Neural progenitor cell (in vitro differentiated cells): ENCODE data around the gene CDH23.

Experiments used
- EZH2 ChIP-seq: fragments of 200-600 bp; sonication (generic); IDR thresholded peaks from 2 replicates; pipeline ENCODE4 v1.6.1; 2017; ENCODE audit warnings: antibody characterized with exemption, mild to moderate bottlenecking, moderate library complexity
- EZH2phosphoT487 ChIP-seq: fragments of 200-600 bp; sonication (generic); IDR thresholded peaks from 2 replicates; pipeline ENCODE4 v1.6.1; 2017; ENCODE audit warnings: antibody characterized with exemption
- TF ChIP-seq, protein P1 (sequence below): fragments of 200-600 bp; sonication (generic); IDR thresholded peaks from 2 replicates; pipeline ENCODE4 v1.5.1; 2017; ENCODE audit warnings: antibody characterized with exemption, mild to moderate bottlenecking

DNA sequence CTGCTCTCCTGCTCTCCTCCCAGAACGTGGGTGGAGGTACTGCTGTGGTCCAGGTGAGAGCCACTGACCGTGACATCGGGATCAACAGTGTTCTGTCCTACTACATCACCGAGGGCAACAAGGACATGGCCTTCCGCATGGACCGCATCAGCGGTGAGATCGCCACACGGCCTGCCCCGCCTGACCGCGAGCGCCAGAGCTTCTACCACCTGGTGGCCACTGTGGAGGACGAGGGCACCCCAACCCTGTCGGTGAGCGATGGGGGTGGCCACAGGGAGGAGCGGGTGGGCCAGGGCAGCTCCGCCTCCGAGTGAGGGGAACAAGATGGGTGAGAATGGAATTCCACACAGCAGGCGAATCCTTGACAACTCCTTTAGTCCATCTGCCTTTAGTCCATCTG is 345.0 kb downstream of the CDH23 start:
- TF ChIP-seq, protein P1, sequence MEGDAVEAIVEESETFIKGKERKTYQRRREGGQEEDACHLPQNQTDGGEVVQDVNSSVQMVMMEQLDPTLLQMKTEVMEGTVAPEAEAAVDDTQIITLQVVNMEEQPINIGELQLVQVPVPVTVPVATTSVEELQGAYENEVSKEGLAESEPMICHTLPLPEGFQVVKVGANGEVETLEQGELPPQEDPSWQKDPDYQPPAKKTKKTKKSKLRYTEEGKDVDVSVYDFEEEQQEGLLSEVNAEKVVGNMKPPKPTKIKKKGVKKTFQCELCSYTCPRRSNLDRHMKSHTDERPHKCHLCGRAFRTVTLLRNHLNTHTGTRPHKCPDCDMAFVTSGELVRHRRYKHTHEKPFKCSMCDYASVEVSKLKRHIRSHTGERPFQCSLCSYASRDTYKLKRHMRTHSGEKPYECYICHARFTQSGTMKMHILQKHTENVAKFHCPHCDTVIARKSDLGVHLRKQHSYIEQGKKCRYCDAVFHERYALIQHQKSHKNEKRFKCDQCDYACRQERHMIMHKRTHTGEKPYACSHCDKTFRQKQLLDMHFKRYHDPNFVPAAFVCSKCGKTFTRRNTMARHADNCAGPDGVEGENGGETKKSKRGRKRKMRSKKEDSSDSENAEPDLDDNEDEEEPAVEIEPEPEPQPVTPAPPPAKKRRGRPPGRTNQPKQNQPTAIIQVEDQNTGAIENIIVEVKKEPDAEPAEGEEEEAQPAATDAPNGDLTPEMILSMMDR = no peak
- TF ChIP-seq EZH2 (no peak), EZH2phosphoT487 (no peak)
